Measurements from ENCODE around the gene MCM5. TPM values are rescaled to one million over a fixed set of nuclear protein-coding genes. Genes with fewer than 3 reads are reported as not detected.

Gene MCM5
- total and polyA plus RNA-seq, 2 of the 13 experiments (the other 11 are each of a cell fraction or from before 2014, with no cell fraction given) = 40.2 to 93.5 TPM

- TF ChIP-seq, protein P1, sequence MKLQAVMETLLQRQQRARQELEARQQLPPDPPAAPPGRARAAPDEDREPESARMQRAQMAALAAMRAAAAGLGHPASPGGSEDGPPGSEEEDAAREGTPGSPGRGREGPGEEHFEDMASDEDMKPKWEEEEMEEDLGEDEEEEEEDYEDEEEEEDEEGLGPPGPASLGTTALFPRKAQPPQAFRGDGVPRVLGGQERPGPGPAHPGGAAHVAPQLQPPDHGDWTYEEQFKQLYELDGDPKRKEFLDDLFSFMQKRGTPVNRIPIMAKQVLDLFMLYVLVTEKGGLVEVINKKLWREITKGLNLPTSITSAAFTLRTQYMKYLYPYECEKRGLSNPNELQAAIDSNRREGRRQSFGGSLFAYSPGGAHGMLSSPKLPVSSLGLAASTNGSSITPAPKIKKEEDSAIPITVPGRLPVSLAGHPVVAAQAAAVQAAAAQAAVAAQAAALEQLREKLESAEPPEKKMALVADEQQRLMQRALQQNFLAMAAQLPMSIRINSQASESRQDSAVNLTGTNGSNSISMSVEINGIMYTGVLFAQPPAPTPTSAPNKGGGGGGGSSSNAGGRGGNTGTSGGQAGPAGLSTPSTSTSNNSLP (IDR thresholded peaks at IDR 0.05; ENCODE audit: low read depth, low read length) = peak; percentile 56; the same call in 1 of the 2 replicates
- TF ChIP-seq RFX1 (IDR thresholded peaks at IDR 0.05) = no peak
- no peak for TF ChIP-seq SNAPC5 (CRISPR knock-in tag; IDR thresholded peaks at IDR 0.05; ENCODE audit: borderline replicate concordance)
- peak; percentile 50; the same call in 1 of the 2 replicates for TF ChIP-seq RXRB (CRISPR knock-in tag; IDR thresholded peaks at IDR 0.05; ENCODE audit: borderline replicate concordance)
- TF ChIP-seq, protein P2, sequence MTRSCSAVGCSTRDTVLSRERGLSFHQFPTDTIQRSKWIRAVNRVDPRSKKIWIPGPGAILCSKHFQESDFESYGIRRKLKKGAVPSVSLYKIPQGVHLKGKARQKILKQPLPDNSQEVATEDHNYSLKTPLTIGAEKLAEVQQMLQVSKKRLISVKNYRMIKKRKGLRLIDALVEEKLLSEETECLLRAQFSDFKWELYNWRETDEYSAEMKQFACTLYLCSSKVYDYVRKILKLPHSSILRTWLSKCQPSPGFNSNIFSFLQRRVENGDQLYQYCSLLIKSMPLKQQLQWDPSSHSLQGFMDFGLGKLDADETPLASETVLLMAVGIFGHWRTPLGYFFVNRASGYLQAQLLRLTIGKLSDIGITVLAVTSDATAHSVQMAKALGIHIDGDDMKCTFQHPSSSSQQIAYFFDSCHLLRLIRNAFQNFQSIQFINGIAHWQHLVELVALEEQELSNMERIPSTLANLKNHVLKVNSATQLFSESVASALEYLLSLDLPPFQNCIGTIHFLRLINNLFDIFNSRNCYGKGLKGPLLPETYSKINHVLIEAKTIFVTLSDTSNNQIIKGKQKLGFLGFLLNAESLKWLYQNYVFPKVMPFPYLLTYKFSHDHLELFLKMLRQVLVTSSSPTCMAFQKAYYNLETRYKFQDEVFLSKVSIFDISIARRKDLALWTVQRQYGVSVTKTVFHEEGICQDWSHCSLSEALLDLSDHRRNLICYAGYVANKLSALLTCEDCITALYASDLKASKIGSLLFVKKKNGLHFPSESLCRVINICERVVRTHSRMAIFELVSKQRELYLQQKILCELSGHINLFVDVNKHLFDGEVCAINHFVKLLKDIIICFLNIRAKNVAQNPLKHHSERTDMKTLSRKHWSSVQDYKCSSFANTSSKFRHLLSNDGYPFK (CRISPR knock-in tag; IDR thresholded peaks at IDR 0.05; ENCODE audit: borderline replicate concordance) = no peak
- TF ChIP-seq, protein P3, sequence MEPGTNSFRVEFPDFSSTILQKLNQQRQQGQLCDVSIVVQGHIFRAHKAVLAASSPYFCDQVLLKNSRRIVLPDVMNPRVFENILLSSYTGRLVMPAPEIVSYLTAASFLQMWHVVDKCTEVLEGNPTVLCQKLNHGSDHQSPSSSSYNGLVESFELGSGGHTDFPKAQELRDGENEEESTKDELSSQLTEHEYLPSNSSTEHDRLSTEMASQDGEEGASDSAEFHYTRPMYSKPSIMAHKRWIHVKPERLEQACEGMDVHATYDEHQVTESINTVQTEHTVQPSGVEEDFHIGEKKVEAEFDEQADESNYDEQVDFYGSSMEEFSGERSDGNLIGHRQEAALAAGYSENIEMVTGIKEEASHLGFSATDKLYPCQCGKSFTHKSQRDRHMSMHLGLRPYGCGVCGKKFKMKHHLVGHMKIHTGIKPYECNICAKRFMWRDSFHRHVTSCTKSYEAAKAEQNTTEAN (CRISPR knock-in tag; conservative IDR thresholded peaks at IDR 0.05) = no peak
- no peak for TF ChIP-seq SMAD3 (CRISPR knock-in tag; IDR thresholded peaks at IDR 0.05)
- no peak for TF ChIP-seq PBX3 (CRISPR knock-in tag; IDR thresholded peaks at IDR 0.05; ENCODE audit: borderline replicate concordance)
- TF ChIP-seq MXI1 (IDR thresholded peaks at IDR 0.05; ENCODE audit: borderline replicate concordance, low read depth, low read length) = peak; percentile 18; the same call in 1 of the 3 replicates
- TF ChIP-seq SRSF4 (IDR thresholded peaks at IDR 0.05; ENCODE audit: low read depth, low read length, poor library complexity, severe bottlenecking) = no peak
- TF ChIP-seq ZNF530 (CRISPR knock-in tag; IDR thresholded peaks at IDR 0.05; ENCODE audit: low read depth) = no peak
- TF ChIP-seq ZNF20 (CRISPR knock-in tag; IDR thresholded peaks at IDR 0.05) = no peak
- TF ChIP-seq ZNF350 (CRISPR knock-in tag; IDR thresholded peaks at IDR 0.05; ENCODE audit: borderline replicate concordance, low read depth) = no peak
- no peak for TF ChIP-seq ZNF224 (CRISPR knock-in tag; IDR thresholded peaks at IDR 0.05)
- TF ChIP-seq, protein P4, sequence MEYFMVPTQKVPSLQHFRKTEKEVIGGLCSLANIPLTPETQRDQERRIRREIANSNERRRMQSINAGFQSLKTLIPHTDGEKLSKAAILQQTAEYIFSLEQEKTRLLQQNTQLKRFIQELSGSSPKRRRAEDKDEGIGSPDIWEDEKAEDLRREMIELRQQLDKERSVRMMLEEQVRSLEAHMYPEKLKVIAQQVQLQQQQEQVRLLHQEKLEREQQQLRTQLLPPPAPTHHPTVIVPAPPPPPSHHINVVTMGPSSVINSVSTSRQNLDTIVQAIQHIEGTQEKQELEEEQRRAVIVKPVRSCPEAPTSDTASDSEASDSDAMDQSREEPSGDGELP (IDR thresholded peaks at IDR 0.05; ENCODE audit: borderline replicate concordance, low read depth) = no peak; the same call in 1 of the 2 replicates
- TF ChIP-seq LBX2 (CRISPR knock-in tag; IDR thresholded peaks at IDR 0.05; ENCODE audit: borderline replicate concordance) = no peak
- TF ChIP-seq, protein P5, sequence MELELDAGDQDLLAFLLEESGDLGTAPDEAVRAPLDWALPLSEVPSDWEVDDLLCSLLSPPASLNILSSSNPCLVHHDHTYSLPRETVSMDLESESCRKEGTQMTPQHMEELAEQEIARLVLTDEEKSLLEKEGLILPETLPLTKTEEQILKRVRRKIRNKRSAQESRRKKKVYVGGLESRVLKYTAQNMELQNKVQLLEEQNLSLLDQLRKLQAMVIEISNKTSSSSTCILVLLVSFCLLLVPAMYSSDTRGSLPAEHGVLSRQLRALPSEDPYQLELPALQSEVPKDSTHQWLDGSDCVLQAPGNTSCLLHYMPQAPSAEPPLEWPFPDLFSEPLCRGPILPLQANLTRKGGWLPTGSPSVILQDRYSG (CRISPR knock-in tag; IDR thresholded peaks at IDR 0.05) = no peak
- TF ChIP-seq IRF1 (CRISPR knock-in tag; IDR thresholded peaks at IDR 0.05; ENCODE audit: low read depth) = no peak
These were observed 19.9 kb upstream of the MCM5 start (continued) for GRCh38 chr22:35380013-35380412.

All from HepG2 (cell line).